Measurements from ENCODE around the gene REL. TPM values are rescaled to one million over a fixed set of nuclear protein-coding genes. Genes with fewer than 3 reads are reported as not detected.

REL gene
- total RNA-seq, 2 donors from 2014 or later: 11.7 to 15.9 TPM

GRCh38 chr2:60958800-60959199, 77.4 kb downstream of the REL start:
- Mint-ChIP-seq H3K27ac (no peak overlapping the region), H3K27me3 (ENCODE audit: insufficient read depth) (no peaks in the 10 kb centered on the region), H3K4me1 (no peaks in the 10 kb centered on the region), H3K9me3 (no peaks in the 10 kb centered on the region), H3K36me3 (ENCODE audit: low read depth) (no peaks in the 10 kb centered on the region), H3K4me3 (no peak overlapping the region)
- WGBS, 2 experiments (ENCODE audit: insufficient coverage in 1 of 2, insufficient read length in 1 of 2): 91 to 92% methylated on average over 3 of the region's 3 CpGs
- no peaks in the 10 kb centered on the region for H3K4me1 ChIP-seq (ENCODE audit: control insufficient read depth, insufficient read depth, low read length)
- DNase-seq: no peak
- no peak overlapping the region for H3K27ac ChIP-seq (ENCODE audit: low read depth, low read length)
- TF ChIP-seq, protein P1, sequence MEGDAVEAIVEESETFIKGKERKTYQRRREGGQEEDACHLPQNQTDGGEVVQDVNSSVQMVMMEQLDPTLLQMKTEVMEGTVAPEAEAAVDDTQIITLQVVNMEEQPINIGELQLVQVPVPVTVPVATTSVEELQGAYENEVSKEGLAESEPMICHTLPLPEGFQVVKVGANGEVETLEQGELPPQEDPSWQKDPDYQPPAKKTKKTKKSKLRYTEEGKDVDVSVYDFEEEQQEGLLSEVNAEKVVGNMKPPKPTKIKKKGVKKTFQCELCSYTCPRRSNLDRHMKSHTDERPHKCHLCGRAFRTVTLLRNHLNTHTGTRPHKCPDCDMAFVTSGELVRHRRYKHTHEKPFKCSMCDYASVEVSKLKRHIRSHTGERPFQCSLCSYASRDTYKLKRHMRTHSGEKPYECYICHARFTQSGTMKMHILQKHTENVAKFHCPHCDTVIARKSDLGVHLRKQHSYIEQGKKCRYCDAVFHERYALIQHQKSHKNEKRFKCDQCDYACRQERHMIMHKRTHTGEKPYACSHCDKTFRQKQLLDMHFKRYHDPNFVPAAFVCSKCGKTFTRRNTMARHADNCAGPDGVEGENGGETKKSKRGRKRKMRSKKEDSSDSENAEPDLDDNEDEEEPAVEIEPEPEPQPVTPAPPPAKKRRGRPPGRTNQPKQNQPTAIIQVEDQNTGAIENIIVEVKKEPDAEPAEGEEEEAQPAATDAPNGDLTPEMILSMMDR (conservative IDR thresholded peaks at IDR 0.05): no peak
- H3K9ac ChIP-seq (ENCODE audit: extremely low read depth, low read length, poor library complexity, severe bottlenecking): no peak overlapping the region
- no peaks in the 10 kb centered on the region for H3K27me3 ChIP-seq (ENCODE audit: control insufficient read depth, insufficient read depth, low read length, poor library complexity, severe bottlenecking)
- H3K4me3 ChIP-seq (ENCODE audit: low read length): no peak overlapping the region
- no peaks in the 10 kb centered on the region for H3K9me3 ChIP-seq (ENCODE audit: control insufficient read depth, low read length)
- H3K36me3 ChIP-seq (ENCODE audit: control insufficient read depth, insufficient read depth, low read length): no peaks in the 10 kb centered on the region

DNA sequence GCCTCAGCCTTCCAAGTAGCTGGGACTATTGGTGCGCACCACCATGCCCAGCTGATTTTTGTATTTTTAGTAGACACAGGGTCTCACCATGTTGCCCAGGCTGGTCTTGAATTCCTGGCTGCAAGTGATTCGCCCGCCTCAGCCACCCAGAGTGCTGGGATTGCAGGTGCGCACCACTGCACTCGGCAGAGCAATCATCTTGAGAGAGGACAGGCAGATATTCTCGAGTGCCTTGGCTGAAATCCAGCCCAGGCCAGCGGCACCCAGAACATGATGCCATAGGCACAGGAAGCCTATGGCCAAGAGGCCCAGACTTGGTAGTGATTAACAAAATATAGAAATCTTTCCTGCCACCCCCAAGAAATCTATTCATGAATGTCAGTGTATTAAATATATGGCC, 78.1 kb downstream of the REL start:
- WGBS, 2 experiments (ENCODE audit: insufficient coverage in 1 of 2, insufficient read length in 1 of 2): 96 to 100% methylated on average over 3 to 7 of the region's 7 CpGs
- H3K4me1 ChIP-seq (ENCODE audit: control insufficient read depth, insufficient read depth, low read length): no peaks in the 10 kb centered on the region
- H3K9me3 Mint-ChIP-seq: no peaks in the 10 kb centered on the region

GRCh38 chr2:60960706-60961105, 79.3 kb downstream of the REL start:
- Histone ChIP-seq H3K4me3 (ENCODE audit: low read length) (no peak overlapping the region), H3K36me3 (ENCODE audit: control insufficient read depth, insufficient read depth, low read length) (no peaks in the 10 kb centered on the region), H3K4me1 (ENCODE audit: control insufficient read depth, insufficient read depth, low read length) (no peaks in the 10 kb centered on the region), H3K27ac (ENCODE audit: low read depth, low read length) (no peak overlapping the region), H3K9ac (ENCODE audit: extremely low read depth, low read length, poor library complexity, severe bottlenecking) (no peak overlapping the region), H3K27me3 (ENCODE audit: control insufficient read depth, insufficient read depth, low read length, poor library complexity, severe bottlenecking) (no peaks in the 10 kb centered on the region), H3K9me3 (ENCODE audit: control insufficient read depth, low read length) (no peaks in the 10 kb centered on the region)
- Mint-ChIP-seq H3K4me1 (peaks cover 5% of the 10 kb centered on the region), H3K4me3 (no peak overlapping the region), H3K27me3 (ENCODE audit: insufficient read depth) (no peaks in the 10 kb centered on the region), H3K36me3 (ENCODE audit: low read depth) (no peaks in the 10 kb centered on the region), H3K9me3 (no peaks in the 10 kb centered on the region), H3K27ac (no peak overlapping the region)
- TF ChIP-seq, protein P1 (conservative IDR thresholded peaks at IDR 0.05): no peak
- no peak for DNase-seq
- 88% methylated on average over 1 of the region's 1 CpG; no CpG with 5 or more reads in 1 of the 2 experiments for WGBS, 2 experiments (ENCODE audit: insufficient coverage in 1 of 2, insufficient read length in 1 of 2)

More for the DNA sequence above, 78.1 kb downstream of the REL start:
- Mint-ChIP-seq H3K4me3 (no peak overlapping the region), H3K27ac (no peak overlapping the region), H3K4me1 (no peaks in the 10 kb centered on the region), H3K36me3 (ENCODE audit: low read depth) (no peaks in the 10 kb centered on the region), H3K27me3 (ENCODE audit: insufficient read depth) (no peaks in the 10 kb centered on the region)
- TF ChIP-seq, protein P1 (conservative IDR thresholded peaks at IDR 0.05): no peak
- no peaks in the 10 kb centered on the region for H3K9me3 ChIP-seq (ENCODE audit: control insufficient read depth, low read length)
- DNase-seq: no peak
- H3K9ac ChIP-seq (ENCODE audit: extremely low read depth, low read length, poor library complexity, severe bottlenecking): no peak overlapping the region
- no peaks in the 10 kb centered on the region for H3K27me3 ChIP-seq (ENCODE audit: control insufficient read depth, insufficient read depth, low read length, poor library complexity, severe bottlenecking)
- H3K36me3 ChIP-seq (ENCODE audit: control insufficient read depth, insufficient read depth, low read length): no peaks in the 10 kb centered on the region
- H3K4me3 ChIP-seq (ENCODE audit: low read length): no peak overlapping the region
- no peak overlapping the region for H3K27ac ChIP-seq (ENCODE audit: low read depth, low read length)
